DOHH2 (cell line): ENCODE measurements around the gene SHMT1.

Experiments used
- H3F3A ChIP-seq: fragments of 200-600 bp; sonication (generic), shearing (Covaris generic); 2 replicates; pipeline ENCODE4 v1.6.0; 2016; ENCODE audit warnings: antibody characterized with exemption, mild to moderate bottlenecking; ENCODE audit not compliant: control insufficient read depth, insufficient read depth
- H3K27ac ChIP-seq: fragments of 200-600 bp; sonication (generic); 2 replicates; pipeline ENCODE4 v1.5.1; 2014; ENCODE audit warnings: low read depth, mild to moderate bottlenecking, low read length, moderate library complexity
- H3K27me3 ChIP-seq: fragments of 200-600 bp; sonication (generic); 2 replicates; pipeline ENCODE4 v1.6.1; 2014; ENCODE audit warnings: mild to moderate bottlenecking, low read length, mixed read lengths; ENCODE audit not compliant: control insufficient read depth
- H3K36me3 ChIP-seq: fragments of 200-600 bp; sonication (generic); 2 replicates; pipeline ENCODE4 v1.6.1; 2014; ENCODE audit warnings: mild to moderate bottlenecking, low read length, moderate library complexity, mixed read lengths; ENCODE audit not compliant: control insufficient read depth
- H3K4me1 ChIP-seq: fragments of 200-600 bp; sonication (generic); 2 replicates; pipeline ENCODE4 v1.6.1; 2014; ENCODE audit warnings: mild to moderate bottlenecking, low read length, mixed read lengths; ENCODE audit not compliant: control insufficient read depth
- H3K4me2 ChIP-seq: fragments of 200-600 bp; sonication (generic); 2 replicates; pipeline ENCODE4 v1.6.0; 2014; ENCODE audit warnings: mild to moderate bottlenecking, low read length, moderate library complexity
- H3K4me3 ChIP-seq: fragments of 200-600 bp; sonication (generic); 2 replicates; pipeline ENCODE4 v1.5.1; 2014; ENCODE audit warnings: mild to moderate bottlenecking, low read length, mixed read lengths
- H3K79me2 ChIP-seq: fragments of 200-600 bp; sonication (generic); 2 replicates; pipeline ENCODE4 v1.6.1; 2014; ENCODE audit warnings: mild to moderate bottlenecking, low read length, mixed read lengths; ENCODE audit not compliant: control insufficient read depth
- H3K9me2 ChIP-seq: fragments of 200-600 bp; sonication (generic); replicated peaks from 2 replicates; pipeline ENCODE4 v1.6.1; 2014; ENCODE audit warnings: mild to moderate bottlenecking, low read length, mixed read lengths; ENCODE audit not compliant: control insufficient read depth
- H3K9me3 ChIP-seq: fragments of 200-600 bp; sonication (generic); 2 replicates; pipeline ENCODE4 v1.6.1; 2014; ENCODE audit warnings: antibody characterized with exemption, low read length, mixed read lengths; ENCODE audit not compliant: control insufficient read depth, insufficient read depth
- H4K20me1 ChIP-seq: fragments of 200-600 bp; sonication (generic); 2 replicates; pipeline ENCODE4 v1.6.0; 2014; ENCODE audit warnings: low read depth, mild to moderate bottlenecking, antibody characterized with exemption, low read length, moderate library complexity; ENCODE audit not compliant: control insufficient read depth, insufficient read depth
- EZH2phosphoT487 ChIP-seq: fragments of 200-600 bp; sonication (generic); IDR thresholded peaks from 2 replicates; pipeline ENCODE4 v1.6.1; 2017; ENCODE audit warnings: borderline replicate concordance, mild to moderate bottlenecking, antibody characterized with exemption, low read length, moderate library complexity, mixed read lengths
- TF ChIP-seq, protein P1 (sequence below): fragments of 200-600 bp; sonication (generic); IDR thresholded peaks from one replicate; pipeline ENCODE4 v1.5.1; 2014; ENCODE audit warnings: antibody characterized with exemption, mild to moderate bottlenecking, low read depth, low read length; ENCODE audit not compliant: poor library complexity, severe bottlenecking

Gene SHMT1

DNA sequence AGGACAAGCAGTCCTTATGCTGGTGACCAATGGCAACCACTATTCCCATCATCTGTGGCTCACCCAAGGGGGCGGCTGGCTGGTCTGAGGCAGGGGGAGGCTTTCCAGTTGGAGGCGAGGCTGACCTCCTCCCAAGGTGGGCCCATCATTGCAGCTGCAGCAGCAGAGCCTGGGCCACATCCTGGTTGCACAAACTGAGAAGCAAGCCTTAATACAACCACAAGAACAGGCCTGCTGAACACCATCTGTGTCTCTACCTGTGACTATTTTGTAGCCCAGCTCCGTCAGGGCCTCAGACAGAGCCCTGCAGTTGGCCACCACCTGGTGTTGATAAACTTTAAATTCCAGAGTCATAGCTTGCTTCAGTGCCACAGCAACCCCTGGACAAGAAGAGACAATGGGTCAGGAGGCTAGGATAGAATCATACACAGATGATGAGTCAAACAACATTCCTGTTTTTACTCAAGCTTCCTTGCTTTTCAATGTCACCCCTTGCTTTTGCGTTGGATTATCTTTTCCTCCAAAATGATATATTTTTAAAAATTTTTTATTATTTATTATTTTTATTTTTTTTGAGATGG lies 30.4 kb downstream of the SHMT1 start:
- Histone ChIP-seq H3K79me2 (no peaks in the 10 kb centered on the region), H4K20me1 (no peaks in the 10 kb centered on the region), H3K27me3 (no peaks in the 10 kb centered on the region), H3K9me2 (no peaks in the 10 kb centered on the region), H3F3A (no peaks in the 10 kb centered on the region), H3K27ac (no peak overlapping the region), H3K4me1 (no peaks in the 10 kb centered on the region), H3K4me3 (no peak overlapping the region), H3K9me3 (no peaks in the 10 kb centered on the region), H3K4me2 (no peak overlapping the region), H3K36me3 (peaks cover 69% of the 10 kb centered on the region)
- no peak for TF ChIP-seq EZH2phosphoT487
- TF ChIP-seq, protein P1, sequence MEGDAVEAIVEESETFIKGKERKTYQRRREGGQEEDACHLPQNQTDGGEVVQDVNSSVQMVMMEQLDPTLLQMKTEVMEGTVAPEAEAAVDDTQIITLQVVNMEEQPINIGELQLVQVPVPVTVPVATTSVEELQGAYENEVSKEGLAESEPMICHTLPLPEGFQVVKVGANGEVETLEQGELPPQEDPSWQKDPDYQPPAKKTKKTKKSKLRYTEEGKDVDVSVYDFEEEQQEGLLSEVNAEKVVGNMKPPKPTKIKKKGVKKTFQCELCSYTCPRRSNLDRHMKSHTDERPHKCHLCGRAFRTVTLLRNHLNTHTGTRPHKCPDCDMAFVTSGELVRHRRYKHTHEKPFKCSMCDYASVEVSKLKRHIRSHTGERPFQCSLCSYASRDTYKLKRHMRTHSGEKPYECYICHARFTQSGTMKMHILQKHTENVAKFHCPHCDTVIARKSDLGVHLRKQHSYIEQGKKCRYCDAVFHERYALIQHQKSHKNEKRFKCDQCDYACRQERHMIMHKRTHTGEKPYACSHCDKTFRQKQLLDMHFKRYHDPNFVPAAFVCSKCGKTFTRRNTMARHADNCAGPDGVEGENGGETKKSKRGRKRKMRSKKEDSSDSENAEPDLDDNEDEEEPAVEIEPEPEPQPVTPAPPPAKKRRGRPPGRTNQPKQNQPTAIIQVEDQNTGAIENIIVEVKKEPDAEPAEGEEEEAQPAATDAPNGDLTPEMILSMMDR = no peak

DNA sequence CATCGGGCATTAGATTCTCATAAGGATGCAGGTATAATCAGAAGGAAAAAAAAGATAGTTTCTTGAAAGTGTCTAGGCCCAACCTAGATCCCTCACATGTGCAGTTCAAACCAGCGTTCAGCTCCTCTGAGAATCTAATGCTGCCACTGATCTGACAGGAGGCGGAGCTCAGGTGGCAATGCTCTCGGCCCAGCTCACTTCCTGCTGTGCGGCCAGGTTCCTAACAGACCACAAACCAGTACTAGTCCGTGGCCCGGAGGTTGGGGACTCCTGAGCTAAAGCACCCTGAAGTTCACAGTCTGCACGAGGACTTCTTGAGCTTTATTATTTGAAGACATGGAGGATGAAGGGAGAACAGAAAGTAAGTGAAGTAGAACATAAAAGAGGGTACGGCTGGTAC lies 31.5 kb downstream of the SHMT1 start:
- Histone ChIP-seq H3K4me2 (no peak overlapping the region), H3K36me3 (peaks cover 72% of the 10 kb centered on the region), H3K4me1 (no peaks in the 10 kb centered on the region)

DNA sequence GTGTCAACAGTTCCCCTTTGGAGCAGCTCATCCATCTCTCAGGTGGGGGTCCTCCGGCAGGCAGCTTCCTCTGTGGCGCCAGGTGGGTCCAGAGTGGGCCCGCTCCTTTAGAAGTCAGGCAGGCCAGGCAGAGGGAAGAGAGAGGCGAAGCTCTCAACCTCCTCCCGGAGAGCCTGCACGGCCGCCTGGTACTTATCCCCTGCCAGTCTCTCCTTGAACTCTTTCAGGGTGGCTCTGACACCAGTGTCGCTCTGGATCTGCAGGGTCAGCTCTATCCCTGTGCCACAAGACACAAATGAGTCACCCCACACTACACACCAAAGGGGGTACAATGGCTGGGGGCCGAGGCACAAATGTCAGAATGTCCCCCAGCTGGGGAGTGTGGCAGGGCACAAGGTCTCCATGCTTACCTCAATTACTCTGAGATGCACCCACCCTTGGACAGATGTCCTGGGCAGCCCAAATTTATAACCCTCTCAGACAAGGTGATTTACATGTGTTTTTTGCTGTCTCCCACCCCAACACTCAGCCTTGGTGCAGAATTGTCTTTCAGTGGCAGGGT lies 34.6 kb downstream of the SHMT1 start:
- Histone ChIP-seq H3F3A (no peaks in the 10 kb centered on the region), H3K9me2 (no peaks in the 10 kb centered on the region), H3K9me3 (no peaks in the 10 kb centered on the region), H3K4me2 (no peak overlapping the region), H3K4me1 (no peaks in the 10 kb centered on the region), H3K79me2 (no peaks in the 10 kb centered on the region), H4K20me1 (no peaks in the 10 kb centered on the region), H3K27ac (no peak overlapping the region), H3K27me3 (no peaks in the 10 kb centered on the region), H3K36me3 (peaks cover 74% of the 10 kb centered on the region), H3K4me3 (no peak overlapping the region)
- TF ChIP-seq EZH2phosphoT487 = no peak
- TF ChIP-seq, protein P1 = no peak

More for the DNA sequence above, 31.5 kb downstream of the SHMT1 start:
- H3K79me2 ChIP-seq = no peaks in the 10 kb centered on the region
- no peak overlapping the region for H3K4me3 ChIP-seq
- H3K9me3 ChIP-seq = no peaks in the 10 kb centered on the region
- H3K27me3 ChIP-seq = no peaks in the 10 kb centered on the region
- TF ChIP-seq, protein P1 = no peak
- TF ChIP-seq EZH2phosphoT487 = no peak
- no peaks in the 10 kb centered on the region for H3F3A ChIP-seq
- H3K27ac ChIP-seq = no peak overlapping the region
- H4K20me1 ChIP-seq = no peaks in the 10 kb centered on the region
- H3K9me2 ChIP-seq = no peaks in the 10 kb centered on the region
